ENCODE results near the gene FBXO22.
A peak's percentile ranks its signal among the peaks of the same experiment; 100 is the strongest.

FBXO22 gene

DNA sequence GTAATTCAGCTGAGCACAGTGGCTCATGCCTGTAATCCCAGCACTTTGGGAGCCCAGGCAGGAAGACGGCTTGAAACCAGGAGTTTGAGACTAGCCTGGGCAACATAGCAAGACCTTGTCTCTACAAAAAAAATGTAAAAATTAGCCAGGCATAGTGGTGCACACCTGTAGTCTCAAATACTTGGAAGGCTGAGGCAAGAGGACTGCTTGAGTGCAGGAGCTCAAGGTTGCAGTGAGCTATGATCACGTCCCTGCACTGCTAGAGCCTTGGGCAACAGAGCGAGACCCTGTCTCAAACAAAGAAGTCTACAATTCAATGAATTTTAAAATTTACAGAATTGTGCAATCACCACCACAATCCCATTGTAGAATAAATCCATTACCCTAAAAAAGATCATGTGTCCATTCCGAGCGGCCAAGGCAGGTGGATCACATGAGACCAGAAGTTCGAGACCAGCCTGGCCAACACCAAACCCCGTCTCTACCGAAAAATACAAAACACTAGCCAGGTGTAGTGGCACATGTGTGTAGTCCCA lies 45.2 kb downstream of the FBXO22 start:
- TF ChIP-seq EP300 (IDR thresholded peaks at IDR 0.05; ENCODE audit: borderline replicate concordance) = no peak
- TF ChIP-seq MAX (IDR thresholded peaks at IDR 0.05) = no peak
- no peak for TF ChIP-seq TCF12 (IDR thresholded peaks at IDR 0.05; ENCODE audit: low read depth)
- no peak for TF ChIP-seq FOXM1 (IDR thresholded peaks at IDR 0.05; ENCODE audit: borderline replicate concordance, low read depth)
- TF ChIP-seq, protein P1, sequence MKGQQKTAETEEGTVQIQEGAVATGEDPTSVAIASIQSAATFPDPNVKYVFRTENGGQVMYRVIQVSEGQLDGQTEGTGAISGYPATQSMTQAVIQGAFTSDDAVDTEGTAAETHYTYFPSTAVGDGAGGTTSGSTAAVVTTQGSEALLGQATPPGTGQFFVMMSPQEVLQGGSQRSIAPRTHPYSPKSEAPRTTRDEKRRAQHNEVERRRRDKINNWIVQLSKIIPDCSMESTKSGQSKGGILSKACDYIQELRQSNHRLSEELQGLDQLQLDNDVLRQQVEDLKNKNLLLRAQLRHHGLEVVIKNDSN (IDR thresholded peaks at IDR 0.05) = no peak
- TF ChIP-seq YY1 (IDR thresholded peaks at IDR 0.05; ENCODE audit: low read depth) = no peak
- TF ChIP-seq RAD21 (IDR thresholded peaks at IDR 0.05; ENCODE audit: low read depth) = no peak
- no peak for TF ChIP-seq REST (IDR thresholded peaks at IDR 0.05; ENCODE audit: low read depth)
- TF ChIP-seq CREB1 (IDR thresholded peaks at IDR 0.05; ENCODE audit: low read depth) = no peak
- no peak for TF ChIP-seq NFIC (IDR thresholded peaks at IDR 0.05)

- TF ChIP-seq REST (IDR thresholded peaks at IDR 0.05; ENCODE audit: low read depth) (no peak), CEBPB (IDR thresholded peaks at IDR 0.05) (no peak)
These were observed 48.8 kb downstream of the FBXO22 start for GRCh38 chr15:75952525-75952924.

GRCh38 chr15:75955720-75956119 lies 52.0 kb downstream of the FBXO22 start:
- TF ChIP-seq CEBPB (IDR thresholded peaks at IDR 0.05) (no peak), EGR1 (IDR thresholded peaks at IDR 0.05) (no peak), TEAD4 (IDR thresholded peaks at IDR 0.05) (no peak), RAD21 (IDR thresholded peaks at IDR 0.05; ENCODE audit: low read depth) (no peak), TAF1 (IDR thresholded peaks at IDR 0.05; ENCODE audit: low read depth) (no peak), EP300 (IDR thresholded peaks at IDR 0.05; ENCODE audit: borderline replicate concordance) (no peak), REST (IDR thresholded peaks at IDR 0.05; ENCODE audit: low read depth) (no peak), YY1 (IDR thresholded peaks at IDR 0.05; ENCODE audit: low read depth) (no peak), TCF12 (IDR thresholded peaks at IDR 0.05; ENCODE audit: low read depth) (no peak), ZBTB7A (IDR thresholded peaks at IDR 0.05; ENCODE audit: low read depth) (no peak), MAX (IDR thresholded peaks at IDR 0.05) (no peak), FOXM1 (IDR thresholded peaks at IDR 0.05; ENCODE audit: borderline replicate concordance, low read depth) (no peak), CREB1 (IDR thresholded peaks at IDR 0.05; ENCODE audit: low read depth) (no peak), NFIC (IDR thresholded peaks at IDR 0.05) (no peak)
- TF ChIP-seq, protein P1 (IDR thresholded peaks at IDR 0.05) = no peak

- 0 out of 2 replicates have a peak, but pooled peaks have one; percentile 35 for TF ChIP-seq CEBPB (IDR thresholded peaks at IDR 0.05)
- TF ChIP-seq REST (IDR thresholded peaks at IDR 0.05; ENCODE audit: low read depth) = no peak
These were observed 57.7 kb downstream of the FBXO22 start for GRCh38 chr15:75961331-75961730.
